GM23338 (cell line): Measurements from ENCODE around the gene HHAT. TPM values are rescaled to one million over a fixed set of nuclear protein-coding genes. Genes with fewer than 3 reads are reported as not detected.

Experiments
- ATAC-seq: fragments of 200-7000 bp; cut with Tn5 transposase; 3 replicates; pipeline ENCODE4 v1.9.1; 2020
- DNase-seq: peaks from one replicate; pipeline ENCODE4 v3.0.0-alpha.2; 2015; ENCODE audit warnings: low spot score
- H2AFZ ChIP-seq: fragments of 200-600 bp; sonication (generic); 2 replicates; pipeline ENCODE4 v1.8.0; 2016; ENCODE audit warnings: antibody characterized with exemption, mild to moderate bottlenecking, moderate library complexity
- H3F3A ChIP-seq: fragments of 200-600 bp; sonication (generic); replicated peaks from 2 replicates; pipeline ENCODE4 v1.8.0; 2017; ENCODE audit warnings: antibody characterized with exemption, mixed run types, low read depth
- H3K27ac ChIP-seq: fragments of 200-600 bp; sonication (generic); 2 replicates; pipeline ENCODE4 v1.6.1; 2016; ENCODE audit warnings: low read depth
- H3K27me3 ChIP-seq: fragments of 200-600 bp; sonication (generic); 2 replicates; pipeline ENCODE4 v1.8.0; 2016; ENCODE audit warnings: mild to moderate bottlenecking, mixed run types, moderate library complexity; ENCODE audit not compliant: insufficient read depth
- H3K36me3 ChIP-seq: fragments of 200-600 bp; sonication (generic); 2 replicates; pipeline ENCODE4 v1.8.0; 2016; ENCODE audit warnings: mild to moderate bottlenecking; ENCODE audit not compliant: insufficient read depth
- H3K4me1 ChIP-seq: fragments of 200-600 bp; sonication (generic); 2 replicates; pipeline ENCODE4 v1.8.0; 2016; ENCODE audit warnings: mild to moderate bottlenecking, moderate library complexity; ENCODE audit not compliant: insufficient read depth
- H3K4me2 ChIP-seq: fragments of 200-600 bp; sonication (generic); 2 replicates; pipeline ENCODE4 v1.7.1; 2017; ENCODE audit warnings: mixed run types
- H3K4me3 ChIP-seq: fragments of 200-600 bp; sonication (generic); 2 replicates; pipeline ENCODE4 v1.6.1; 2016; ENCODE audit warnings: mixed run types
- H3K79me2 ChIP-seq: fragments of 200-600 bp; sonication (generic); replicated peaks from 2 replicates; pipeline ENCODE4 v1.8.0; 2017; ENCODE audit warnings: mild to moderate bottlenecking; ENCODE audit not compliant: insufficient read depth
- H3K9me2 ChIP-seq: fragments of 200-600 bp; sonication (generic); 2 replicates; pipeline ENCODE4 v1.8.0; 2017; ENCODE audit not compliant: insufficient read depth
- H4K20me1 ChIP-seq: fragments of 200-600 bp; sonication (generic); replicated peaks from 2 replicates; pipeline ENCODE4 v1.8.0; 2017; ENCODE audit warnings: mild to moderate bottlenecking; ENCODE audit not compliant: insufficient read depth
- H3K27ac Mint-ChIP-seq: 2 replicates; pipeline ENCODE4 v1.8.0; 2020; ENCODE audit warnings: inconsistent platforms, mild to moderate bottlenecking, moderate library complexity, mixed read lengths
- H3K27me3 Mint-ChIP-seq: 3 replicates; pipeline ENCODE4 v1.8.0; 2022; ENCODE audit warnings: low read depth, mild to moderate bottlenecking, moderate library complexity, mixed read lengths, inconsistent platforms; ENCODE audit not compliant: insufficient read depth, poor library complexity
- H3K36me3 Mint-ChIP-seq: 3 replicates; pipeline ENCODE4 v1.8.0; 2021; ENCODE audit warnings: low read depth, mild to moderate bottlenecking, inconsistent platforms, moderate library complexity, mixed read lengths
- H3K4me1 Mint-ChIP-seq: 3 replicates; pipeline ENCODE4 v1.8.0; 2020; ENCODE audit warnings: mild to moderate bottlenecking, inconsistent platforms, mixed read lengths
- H3K4me3 Mint-ChIP-seq: 3 replicates; pipeline ENCODE4 v1.8.0; 2021; ENCODE audit warnings: moderate library complexity, mild to moderate bottlenecking, inconsistent platforms, mixed read lengths
- H3K9me3 Mint-ChIP-seq: 3 replicates; pipeline ENCODE4 v1.8.0; 2020; ENCODE audit warnings: moderate library complexity, mild to moderate bottlenecking, inconsistent platforms, mixed read lengths
- CREB1 ChIP-seq: fragments of 250-450 bp; sonication (Bioruptor Pico); IDR thresholded peaks from 2 replicates; pipeline ENCODE4 v1.5.0; 2020; ENCODE audit warnings: low read depth, mild to moderate bottlenecking, moderate library complexity
- CTCF ChIP-seq, 2 experiments: fragments of 200-600 bp in 1 of 2; sonication (generic) in 1 of 2; conservative IDR thresholded peaks; 2 replicates each; pipeline versions ENCODE4 v1.5.1 to v1.6.1; 2016 to 2017; ENCODE audit warnings: antibody characterized with exemption in 2 of 2, low read depth in 2 of 2, mild to moderate bottlenecking in 2 of 2, moderate library complexity in 1 of 2
- ETS1 ChIP-seq: IDR thresholded peaks from 2 replicates; pipeline ENCODE4 v1.6.1; 2016; ENCODE audit warnings: antibody characterized with exemption
- EZH2 ChIP-seq: fragments of 200-600 bp; sonication (generic); IDR thresholded peaks from one replicate; pipeline ENCODE4 v1.8.0; 2017; ENCODE audit warnings: antibody characterized with exemption, mild to moderate bottlenecking, low read depth; ENCODE audit not compliant: unreplicated experiment
- EZH2phosphoT487 ChIP-seq: fragments of 200-600 bp; sonication (generic); IDR thresholded peaks from one replicate; pipeline ENCODE4 v1.8.1; 2018; ENCODE audit warnings: antibody characterized with exemption; ENCODE audit not compliant: unreplicated experiment
- JUNB ChIP-seq: IDR thresholded peaks from one replicate; pipeline ENCODE4 v1.6.1; 2016; ENCODE audit warnings: antibody characterized with exemption; ENCODE audit not compliant: unreplicated experiment
- NANOG ChIP-seq: IDR thresholded peaks from 2 replicates; pipeline ENCODE4 v1.6.1; 2016; ENCODE audit warnings: antibody characterized with exemption, borderline replicate concordance
- POLR2AphosphoS5 ChIP-seq: IDR thresholded peaks from 2 replicates; pipeline ENCODE4 v1.6.1; 2016; ENCODE audit warnings: antibody characterized with exemption, low read depth
- REST ChIP-seq: IDR thresholded peaks from one replicate; pipeline ENCODE4 v1.6.1; 2018; ENCODE audit warnings: antibody characterized with exemption; ENCODE audit not compliant: unreplicated experiment
- STAT1 ChIP-seq: IDR thresholded peaks from one replicate; pipeline ENCODE4 v1.6.1; 2016; ENCODE audit warnings: antibody characterized with exemption; ENCODE audit not compliant: unreplicated experiment
- ZNF114 ChIP-seq: fragments of 250-450 bp; sonication (Bioruptor Pico); IDR thresholded peaks from 2 replicates; pipeline ENCODE4 v1.5.0; 2020; ENCODE audit warnings: mild to moderate bottlenecking, moderate library complexity
- ZNF331 ChIP-seq: fragments of 250-450 bp; sonication (Bioruptor Pico); IDR thresholded peaks from 2 replicates; pipeline ENCODE4 v1.5.0; 2020; ENCODE audit warnings: low read depth, mild to moderate bottlenecking, moderate library complexity
- ZNF462 ChIP-seq: fragments of 250-450 bp; sonication (Bioruptor Pico); IDR thresholded peaks from 2 replicates; pipeline ENCODE4 v1.5.0; 2020; ENCODE audit warnings: mild to moderate bottlenecking, moderate library complexity
- polyA plus RNA-seq: library from polyadenylated mRNA; unstranded; fragments of >200 nt; fragmentation: Nextera tagmentation; extraction: Ambion mirVana; gene quantifications from 2 replicates; pipeline ENCODE4 v1.2.1, GENCODE V29; 2016
- total RNA-seq: library from RNA; depleted of rRNA; stranded (reverse); fragments of >200 nt; shearing (Covaris generic); gene quantifications from 2 replicates; pipeline ENCODE4 v1.2.3, GENCODE V29; 2014

HHAT gene
- total and polyA plus RNA-seq, 2 experiments from 2014 or later = 0.11 to 0.66 TPM

- H3K9me3 Mint-ChIP-seq = no peaks in the 10 kb centered on the region
- H3K36me3 Mint-ChIP-seq = no peaks in the 10 kb centered on the region
- Histone ChIP-seq H3K4me2 (no peak overlapping the region), H3K4me3 (no peak overlapping the region), H3K27me3 (no peaks in the 10 kb centered on the region), H3K4me1 (peaks cover 3% of the 10 kb centered on the region; the same call in 1 of the 2 replicates), H2AFZ (peak overlapping the region; percentile 72; the same call in 1 of the 2 replicates), H3K27ac (no peak overlapping the region), H3K36me3 (no peaks in the 10 kb centered on the region), H3K79me2 (no peaks in the 10 kb centered on the region), H3K9me2 (no peaks in the 10 kb centered on the region), H3F3A (no peaks in the 10 kb centered on the region), H4K20me1 (no peaks in the 10 kb centered on the region)
- no peak overlapping the region for H3K4me3 Mint-ChIP-seq
- ATAC-seq (no peak), DNase-seq (no peak)
- H3K27ac Mint-ChIP-seq = no peak overlapping the region
- no peak for TF ChIP-seq STAT1
- no peak for TF ChIP-seq EZH2
- TF ChIP-seq ZNF331 (CRISPR knock-in tag) = no peak
- TF ChIP-seq CREB1 (CRISPR knock-in tag) = no peak
- TF ChIP-seq ZNF462 (CRISPR knock-in tag) = no peak
- TF ChIP-seq REST = no peak
- no peak for TF ChIP-seq NANOG
- no peak for TF ChIP-seq POLR2AphosphoS5
- TF ChIP-seq JUNB = no peak
- no peak for TF ChIP-seq ETS1
- TF ChIP-seq EZH2phosphoT487 = no peak
- no peak for TF ChIP-seq CTCF (conservative IDR thresholded peaks at IDR 0.05; ENCODE audit: low read depth in 2 of 2)
- TF ChIP-seq ZNF114 (CRISPR knock-in tag) = no peak
- H3K27me3 Mint-ChIP-seq = peaks cover 2% of the 10 kb centered on the region
- H3K4me1 Mint-ChIP-seq = peaks cover 7% of the 10 kb centered on the region; the same call in 2 of the 3 replicates
Observed at GRCh38 chr1:210440081-210440480, 111.4 kb downstream of the HHAT start.
